HepG2 (cell line): ENCODE measurements around the gene STAT4. TPM values are rescaled to one million over a fixed set of nuclear protein-coding genes. Genes with fewer than 3 reads are reported as not detected.
A peak's percentile ranks its signal among the peaks of the same experiment; 100 is the strongest.

ENCODE experiments used
- ARNT ChIP-seq: fragments of 450-650 bp; IDR thresholded peaks from 2 replicates; pipeline ENCODE4 v1.6.1; 2017
- BORCS8-MEF2B ChIP-seq: sonication (generic); formaldehyde crosslinking; IDR thresholded peaks from 2 replicates; pipeline ENCODE4 v1.8.0; 2022; ENCODE audit warnings: mild to moderate bottlenecking, missing genetic modification reagents
- EED ChIP-seq: sonication (generic); formaldehyde crosslinking; IDR thresholded peaks from 2 replicates; pipeline ENCODE4 v1.5.0; 2020; ENCODE audit warnings: mild to moderate bottlenecking, missing genetic modification reagents
- FOXM1 ChIP-seq: sonication (generic); formaldehyde crosslinking; IDR thresholded peaks from 2 replicates; pipeline ENCODE4 v1.5.0; 2020; ENCODE audit warnings: missing genetic modification reagents
- HIVEP1 ChIP-seq: sonication (generic); formaldehyde crosslinking; IDR thresholded peaks from 2 replicates; pipeline ENCODE4 v1.4.0; 2020; ENCODE audit warnings: mild to moderate bottlenecking, missing genetic modification reagents
- HMGA1 ChIP-seq: sonication (generic); formaldehyde crosslinking; conservative IDR thresholded peaks from 2 replicates; pipeline ENCODE4 v1.4.0; 2020; ENCODE audit warnings: missing genetic modification reagents
- HOXA9 ChIP-seq: sonication (generic); formaldehyde crosslinking; IDR thresholded peaks from 2 replicates; pipeline ENCODE4 v1.8.1; 2022; ENCODE audit warnings: missing genetic modification reagents, mild to moderate bottlenecking, moderate library complexity, borderline replicate concordance
- MZF1 ChIP-seq: sonication (generic); formaldehyde crosslinking; IDR thresholded peaks from 2 replicates; pipeline ENCODE4 v1.8.1; 2023; ENCODE audit warnings: mild to moderate bottlenecking, missing genetic modification reagents, borderline replicate concordance
- PAF1 ChIP-seq: IDR thresholded peaks from 2 replicates; pipeline ENCODE4 v1.6.1; 2016; ENCODE audit warnings: missing genetic modification reagents, missing compliant biosample characterization
- PCBP1 ChIP-seq: fragments of 200-400 bp; formaldehyde crosslinking; IDR thresholded peaks from 2 replicates; pipeline ENCODE4 v1.6.1; 2017; ENCODE audit warnings: mild to moderate bottlenecking, low read depth, low read length, borderline replicate concordance
- PHF5A ChIP-seq: IDR thresholded peaks from one replicate; pipeline ENCODE4 v1.6.1; 2018; ENCODE audit warnings: low read depth, missing genetic modification reagents; ENCODE audit not compliant: unreplicated experiment
- SRY ChIP-seq: sonication (generic); formaldehyde crosslinking; IDR thresholded peaks from 2 replicates; pipeline ENCODE4 v1.8.0; 2022; ENCODE audit warnings: mild to moderate bottlenecking, missing genetic modification reagents
- TBP ChIP-seq: sonication (generic); formaldehyde crosslinking; IDR thresholded peaks from 2 replicates; pipeline ENCODE4 v1.5.0; 2020; ENCODE audit warnings: missing genetic modification reagents
- YEATS2 ChIP-seq: sonication (generic); formaldehyde crosslinking; IDR thresholded peaks from 2 replicates; pipeline ENCODE4 v1.4.0; 2020; ENCODE audit warnings: missing genetic modification reagents, borderline replicate concordance
- ZNF3 ChIP-seq: IDR thresholded peaks from 2 replicates; pipeline ENCODE4 v1.7.0; 2017; ENCODE audit warnings: inconsistent platforms
- ZNF354B ChIP-seq: sonication (generic); formaldehyde crosslinking; IDR thresholded peaks from 2 replicates; pipeline ENCODE4 v1.8.0; 2022; ENCODE audit warnings: mild to moderate bottlenecking, missing genetic modification reagents
- ZNF598 ChIP-seq: sonication (generic); formaldehyde crosslinking; IDR thresholded peaks from 2 replicates; pipeline ENCODE4 v1.5.1; 2020; ENCODE audit warnings: mild to moderate bottlenecking, missing genetic modification reagents, borderline replicate concordance
- ZNF720 ChIP-seq: sonication (generic); formaldehyde crosslinking; IDR thresholded peaks from 2 replicates; pipeline ENCODE4 v1.4.0; 2020; ENCODE audit warnings: missing genetic modification reagents
- polyA plus RNA-seq, 8 experiments: library from polyadenylated mRNA; depleted of rRNA in 3 of 8; stranded (reverse) in 7 of 8; unstranded in 1 of 8; fragments of >200 nt; fragmentation: Illumina TruSeq in 4 of 8; extraction: Trizol in 4 of 8; gene quantifications; 2 replicates each; pipeline versions ENCODE4 v1.2.1 to v1.2.3, GENCODE V29; 2011 to 2016; ENCODE audit warnings: low read depth in 4 of 8, missing spikeins in 1 of 8, mixed read lengths in 1 of 8; ENCODE audit not compliant: insufficient read depth in 1 of 8
- total RNA-seq, 5 experiments: library from RNA; depleted of rRNA; stranded (reverse); fragments of >200 nt; fragmentation: Illumina TruSeq; extraction: Trizol; gene quantifications; 2 replicates each; pipeline ENCODE4 v1.2.3, GENCODE V29; 2016; ENCODE audit warnings: low read depth in 1 of 5
- TF ChIP-seq, protein P1 (sequence below): sonication (generic); formaldehyde crosslinking; IDR thresholded peaks from 2 replicates; pipeline ENCODE4 v1.5.1; 2020; ENCODE audit warnings: mild to moderate bottlenecking, missing genetic modification reagents, borderline replicate concordance
- TF ChIP-seq, protein P2 (sequence below): IDR thresholded peaks from 2 replicates; pipeline ENCODE4 v1.6.1; 2016
- TF ChIP-seq, protein P3 (sequence below): sonication (generic); formaldehyde crosslinking; IDR thresholded peaks from 2 replicates; pipeline ENCODE4 v1.5.0; 2020; ENCODE audit warnings: missing genetic modification reagents
- TF ChIP-seq, protein P4 (sequence below): sonication (generic); formaldehyde crosslinking; IDR thresholded peaks from 2 replicates; pipeline ENCODE4 v1.4.0; 2020; ENCODE audit warnings: mild to moderate bottlenecking, missing genetic modification reagents

Gene STAT4
- total and polyA plus RNA-seq, 2 of the 13 experiments (the other 11 are each of a cell fraction or from before 2014, with no cell fraction given) = 0.37 TPM; not detected in 1

DNA sequence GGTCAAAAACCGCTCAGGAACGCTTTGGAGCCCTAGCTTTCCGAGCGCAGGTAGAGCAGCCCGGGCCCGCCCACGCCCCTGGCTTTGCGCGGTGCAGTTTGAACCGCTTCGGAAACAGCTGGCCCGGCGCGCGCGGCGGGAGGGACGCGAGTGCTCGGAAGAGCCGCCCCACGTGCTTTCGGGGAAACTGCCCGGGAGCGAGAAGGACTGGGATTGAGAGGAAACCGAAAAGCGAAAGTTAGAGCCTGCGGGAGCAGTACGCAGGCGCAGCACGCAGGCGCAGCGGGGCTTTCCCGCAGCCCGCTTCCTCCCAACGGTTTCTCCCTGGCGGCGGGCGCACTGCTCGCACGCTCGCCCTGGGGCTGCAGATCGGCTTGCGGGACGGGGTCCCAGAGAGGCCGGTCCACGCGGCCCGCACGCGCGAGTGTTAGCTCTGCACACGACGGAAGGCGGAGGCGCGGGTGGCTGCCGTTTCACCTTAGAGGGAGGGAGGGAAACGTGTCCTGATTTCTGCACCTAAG lies 130.5 kb downstream of the STAT4 start (continued):
- TF ChIP-seq SRY (peak; percentile 72), TBP (CRISPR knock-in tag) (no peak), ARNT (no peak), PCBP1 (peak; percentile 93), HIVEP1 (CRISPR knock-in tag) (peak; percentile 99), HOXA9 (CRISPR knock-in tag) (peak; percentile 99), ZNF598 (peak; percentile 96), EED (peak; percentile 99), ZNF354B (CRISPR knock-in tag) (peak; percentile 98), MZF1 (CRISPR knock-in tag) (peak; percentile 56; the same call in 1 of the 2 replicates), BORCS8-MEF2B (CRISPR knock-in tag) (peak; percentile 100), PAF1 (CRISPR knock-in tag) (0 out of 2 replicates have a peak, but pooled peaks have one; percentile 21), HMGA1 (CRISPR knock-in tag) (no peak), ZNF3 (CRISPR knock-in tag) (no peak), YEATS2 (CRISPR knock-in tag) (peak; percentile 99), PHF5A (CRISPR knock-in tag) (peak; percentile 100), FOXM1 (CRISPR knock-in tag) (peak; percentile 92), ZNF720 (peak; percentile 94; the same call in 1 of the 2 replicates)
- TF ChIP-seq, protein P1, sequence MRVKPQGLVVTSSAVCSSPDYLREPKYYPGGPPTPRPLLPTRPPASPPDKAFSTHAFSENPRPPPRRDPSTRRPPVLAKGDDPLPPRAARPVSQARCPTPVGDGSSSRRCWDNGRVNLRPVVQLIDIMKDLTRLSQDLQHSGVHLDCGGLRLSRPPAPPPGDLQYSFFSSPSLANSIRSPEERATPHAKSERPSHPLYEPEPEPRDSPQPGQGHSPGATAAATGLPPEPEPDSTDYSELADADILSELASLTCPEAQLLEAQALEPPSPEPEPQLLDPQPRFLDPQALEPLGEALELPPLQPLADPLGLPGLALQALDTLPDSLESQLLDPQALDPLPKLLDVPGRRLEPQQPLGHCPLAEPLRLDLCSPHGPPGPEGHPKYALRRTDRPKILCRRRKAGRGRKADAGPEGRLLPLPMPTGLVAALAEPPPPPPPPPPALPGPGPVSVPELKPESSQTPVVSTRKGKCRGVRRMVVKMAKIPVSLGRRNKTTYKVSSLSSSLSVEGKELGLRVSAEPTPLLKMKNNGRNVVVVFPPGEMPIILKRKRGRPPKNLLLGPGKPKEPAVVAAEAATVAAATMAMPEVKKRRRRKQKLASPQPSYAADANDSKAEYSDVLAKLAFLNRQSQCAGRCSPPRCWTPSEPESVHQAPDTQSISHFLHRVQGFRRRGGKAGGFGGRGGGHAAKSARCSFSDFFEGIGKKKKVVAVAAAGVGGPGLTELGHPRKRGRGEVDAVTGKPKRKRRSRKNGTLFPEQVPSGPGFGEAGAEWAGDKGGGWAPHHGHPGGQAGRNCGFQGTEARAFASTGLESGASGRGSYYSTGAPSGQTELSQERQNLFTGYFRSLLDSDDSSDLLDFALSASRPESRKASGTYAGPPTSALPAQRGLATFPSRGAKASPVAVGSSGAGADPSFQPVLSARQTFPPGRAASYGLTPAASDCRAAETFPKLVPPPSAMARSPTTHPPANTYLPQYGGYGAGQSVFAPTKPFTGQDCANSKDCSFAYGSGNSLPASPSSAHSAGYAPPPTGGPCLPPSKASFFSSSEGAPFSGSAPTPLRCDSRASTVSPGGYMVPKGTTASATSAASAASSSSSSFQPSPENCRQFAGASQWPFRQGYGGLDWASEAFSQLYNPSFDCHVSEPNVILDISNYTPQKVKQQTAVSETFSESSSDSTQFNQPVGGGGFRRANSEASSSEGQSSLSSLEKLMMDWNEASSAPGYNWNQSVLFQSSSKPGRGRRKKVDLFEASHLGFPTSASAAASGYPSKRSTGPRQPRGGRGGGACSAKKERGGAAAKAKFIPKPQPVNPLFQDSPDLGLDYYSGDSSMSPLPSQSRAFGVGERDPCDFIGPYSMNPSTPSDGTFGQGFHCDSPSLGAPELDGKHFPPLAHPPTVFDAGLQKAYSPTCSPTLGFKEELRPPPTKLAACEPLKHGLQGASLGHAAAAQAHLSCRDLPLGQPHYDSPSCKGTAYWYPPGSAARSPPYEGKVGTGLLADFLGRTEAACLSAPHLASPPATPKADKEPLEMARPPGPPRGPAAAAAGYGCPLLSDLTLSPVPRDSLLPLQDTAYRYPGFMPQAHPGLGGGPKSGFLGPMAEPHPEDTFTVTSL (CRISPR knock-in tag) = peak; percentile 95
- TF ChIP-seq, protein P2, sequence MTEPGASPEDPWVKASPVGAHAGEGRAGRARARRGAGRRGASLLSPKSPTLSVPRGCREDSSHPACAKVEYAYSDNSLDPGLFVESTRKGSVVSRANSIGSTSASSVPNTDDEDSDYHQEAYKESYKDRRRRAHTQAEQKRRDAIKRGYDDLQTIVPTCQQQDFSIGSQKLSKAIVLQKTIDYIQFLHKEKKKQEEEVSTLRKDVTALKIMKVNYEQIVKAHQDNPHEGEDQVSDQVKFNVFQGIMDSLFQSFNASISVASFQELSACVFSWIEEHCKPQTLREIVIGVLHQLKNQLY (CRISPR knock-in tag) = peak; percentile 97
- TF ChIP-seq, protein P3, sequence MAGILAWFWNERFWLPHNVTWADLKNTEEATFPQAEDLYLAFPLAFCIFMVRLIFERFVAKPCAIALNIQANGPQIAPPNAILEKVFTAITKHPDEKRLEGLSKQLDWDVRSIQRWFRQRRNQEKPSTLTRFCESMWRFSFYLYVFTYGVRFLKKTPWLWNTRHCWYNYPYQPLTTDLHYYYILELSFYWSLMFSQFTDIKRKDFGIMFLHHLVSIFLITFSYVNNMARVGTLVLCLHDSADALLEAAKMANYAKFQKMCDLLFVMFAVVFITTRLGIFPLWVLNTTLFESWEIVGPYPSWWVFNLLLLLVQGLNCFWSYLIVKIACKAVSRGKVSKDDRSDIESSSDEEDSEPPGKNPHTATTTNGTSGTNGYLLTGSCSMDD (CRISPR knock-in tag) = no peak
- TF ChIP-seq, protein P4, sequence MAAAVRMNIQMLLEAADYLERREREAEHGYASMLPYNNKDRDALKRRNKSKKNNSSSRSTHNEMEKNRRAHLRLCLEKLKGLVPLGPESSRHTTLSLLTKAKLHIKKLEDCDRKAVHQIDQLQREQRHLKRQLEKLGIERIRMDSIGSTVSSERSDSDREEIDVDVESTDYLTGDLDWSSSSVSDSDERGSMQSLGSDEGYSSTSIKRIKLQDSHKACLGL (CRISPR knock-in tag) = peak; percentile 100
